Neural cell (in vitro differentiated cells): ENCODE measurements around the gene KASH5. TPM values are rescaled to one million over a fixed set of nuclear protein-coding genes. Genes with fewer than 3 reads are reported as not detected.

Experiments used
- H2AFZ ChIP-seq: fragments of 200-600, 300-800 bp; sonication (generic), shearing (Covaris generic); 2 replicates; pipeline ENCODE4 v1.6.0; 2014; ENCODE audit warnings: low read depth, mild to moderate bottlenecking, antibody characterized with exemption, low read length, moderate library complexity
- H3F3A ChIP-seq: fragments of 200-600 bp; shearing (Covaris generic); 2 replicates; pipeline ENCODE4 v1.6.1; 2016; ENCODE audit warnings: mild to moderate bottlenecking, moderate library complexity, mixed read lengths, antibody characterized with exemption, low read length; ENCODE audit not compliant: insufficient read depth, poor library complexity, severe bottlenecking
- H3K27ac ChIP-seq: fragments of 200-600, 300-800 bp; sonication (generic), shearing (Covaris generic); 2 replicates; pipeline ENCODE4 v1.5.1; 2014; ENCODE audit warnings: mild to moderate bottlenecking, low read length, moderate library complexity
- H3K27me3 ChIP-seq: fragments of 300-800, 200-600 bp; sonication (generic), shearing (Covaris generic); 2 replicates; pipeline ENCODE4 v1.6.0; 2014; ENCODE audit warnings: mild to moderate bottlenecking, low read depth, low read length, moderate library complexity; ENCODE audit not compliant: insufficient read depth
- H3K36me3 ChIP-seq: fragments of 300-800, 200-600 bp; sonication (generic), shearing (Covaris generic); 2 replicates; pipeline ENCODE4 v1.5.1; 2014; ENCODE audit warnings: mild to moderate bottlenecking, antibody characterized with exemption, low read length, moderate library complexity; ENCODE audit not compliant: insufficient read depth
- H3K4me2 ChIP-seq: fragments of 300-800, 200-600 bp; sonication (generic), shearing (Covaris generic); 2 replicates; pipeline ENCODE4 v1.6.0; 2014; ENCODE audit warnings: mild to moderate bottlenecking, low read length
- H3K4me3 ChIP-seq: fragments of 300-800, 200-600 bp; sonication (generic), shearing (Covaris generic); 2 replicates; pipeline ENCODE4 v1.5.1; 2014; ENCODE audit warnings: mild to moderate bottlenecking, low read length, moderate library complexity
- H3K79me2 ChIP-seq: fragments of 200-600 bp; shearing (Covaris generic); replicated peaks from 2 replicates; pipeline ENCODE4 v1.6.0; 2014; ENCODE audit warnings: mild to moderate bottlenecking, low read length, moderate library complexity; ENCODE audit not compliant: insufficient read depth
- H3K9ac ChIP-seq: fragments of 300-800, 200-600 bp; sonication (generic), shearing (Covaris generic); 2 replicates; pipeline ENCODE4 v1.6.1; 2016; ENCODE audit warnings: mild to moderate bottlenecking, low read length, mixed read lengths
- H3K9me2 ChIP-seq: fragments of 200-600 bp; shearing (Covaris generic); 2 replicates; pipeline ENCODE4 v1.6.1; 2016; ENCODE audit warnings: mild to moderate bottlenecking, low read length, mixed read lengths; ENCODE audit not compliant: insufficient read depth
- H3K9me3 ChIP-seq: fragments of 200-600, 300-800 bp; sonication (generic), shearing (Covaris generic); 2 replicates; pipeline ENCODE4 v1.6.1; 2016; ENCODE audit warnings: mild to moderate bottlenecking, mixed run types, low read length, moderate library complexity, mixed read lengths
- H4K20me1 ChIP-seq: fragments of 200-600 bp; shearing (Covaris generic); 2 replicates; pipeline ENCODE4 v1.6.1; 2016; ENCODE audit warnings: mild to moderate bottlenecking, mixed run types; ENCODE audit not compliant: insufficient read depth
- EP300 ChIP-seq: fragments of 450-650 bp; conservative IDR thresholded peaks from 2 replicates; pipeline ENCODE4 v1.6.1; 2014; ENCODE audit warnings: antibody characterized with exemption, mild to moderate bottlenecking, moderate library complexity; ENCODE audit not compliant: poor library complexity, severe bottlenecking
- EZH2 ChIP-seq: fragments of 200-600, 300-800 bp; shearing (Covaris generic), sonication (generic); IDR thresholded peaks from 2 replicates; pipeline ENCODE4 v1.6.1; 2014; ENCODE audit warnings: antibody characterized with exemption, low read length, borderline replicate concordance, mild to moderate bottlenecking; ENCODE audit not compliant: insufficient read depth, poor library complexity, severe bottlenecking
- MXI1 ChIP-seq: fragments of 450-650 bp; conservative IDR thresholded peaks from 2 replicates; pipeline ENCODE4 v1.6.1; 2014; ENCODE audit warnings: antibody characterized with exemption, mild to moderate bottlenecking; ENCODE audit not compliant: poor library complexity, severe bottlenecking
- POLR2AphosphoS5 ChIP-seq: IDR thresholded peaks from 2 replicates; pipeline ENCODE4 v1.6.1; 2012
- RAD21 ChIP-seq: fragments of 450-650 bp; conservative IDR thresholded peaks from 2 replicates; pipeline ENCODE4 v1.6.1; 2014; ENCODE audit warnings: antibody characterized with exemption, mild to moderate bottlenecking, moderate library complexity
- REST ChIP-seq: IDR thresholded peaks from 2 replicates; pipeline ENCODE4 v1.6.1; 2012; ENCODE audit warnings: borderline replicate concordance
- SMC3 ChIP-seq: fragments of 450-650 bp; conservative IDR thresholded peaks from 2 replicates; pipeline ENCODE4 v1.6.1; 2014; ENCODE audit warnings: antibody characterized with exemption, mild to moderate bottlenecking, moderate library complexity; ENCODE audit not compliant: poor library complexity
- TAF1 ChIP-seq: IDR thresholded peaks from 2 replicates; pipeline ENCODE4 v1.6.1; 2012; ENCODE audit warnings: low read depth
- polyA plus RNA-seq: library from polyadenylated mRNA; depleted of rRNA; stranded (reverse); fragments of >200 nt; gene quantifications from 2 replicates; pipeline ENCODE4 v1.2.3, GENCODE V29; 2014
- TF ChIP-seq, protein P1 (sequence below): fragments of 450-650 bp; IDR thresholded peaks from 2 replicates; pipeline ENCODE4 v1.5.1; 2014; ENCODE audit warnings: antibody characterized with exemption, mild to moderate bottlenecking, moderate library complexity; ENCODE audit not compliant: poor library complexity, severe bottlenecking

KASH5 gene
- polyA plus RNA-seq, 1 donor from 2014 or later, result 0.11 TPM

- Histone ChIP-seq H3K27me3 (no peaks in the 10 kb centered on the region), H3K79me2 (no peaks in the 10 kb centered on the region), H3K9me2 (no peaks in the 10 kb centered on the region), H2AFZ (no peak overlapping the region), H3F3A (no peaks in the 10 kb centered on the region), H3K4me2 (no peak overlapping the region), H3K36me3 (no peaks in the 10 kb centered on the region), H3K9ac (no peak overlapping the region), H3K9me3 (no peaks in the 10 kb centered on the region), H3K4me3 (no peak overlapping the region), H3K27ac (no peak overlapping the region), H4K20me1 (no peaks in the 10 kb centered on the region)
- TF ChIP-seq REST (no peak), EZH2 (no peak), EP300 (no peak), SMC3 (no peak), MXI1 (no peak), RAD21 (no peak), POLR2AphosphoS5 (no peak), TAF1 (no peak)
- TF ChIP-seq, protein P1, sequence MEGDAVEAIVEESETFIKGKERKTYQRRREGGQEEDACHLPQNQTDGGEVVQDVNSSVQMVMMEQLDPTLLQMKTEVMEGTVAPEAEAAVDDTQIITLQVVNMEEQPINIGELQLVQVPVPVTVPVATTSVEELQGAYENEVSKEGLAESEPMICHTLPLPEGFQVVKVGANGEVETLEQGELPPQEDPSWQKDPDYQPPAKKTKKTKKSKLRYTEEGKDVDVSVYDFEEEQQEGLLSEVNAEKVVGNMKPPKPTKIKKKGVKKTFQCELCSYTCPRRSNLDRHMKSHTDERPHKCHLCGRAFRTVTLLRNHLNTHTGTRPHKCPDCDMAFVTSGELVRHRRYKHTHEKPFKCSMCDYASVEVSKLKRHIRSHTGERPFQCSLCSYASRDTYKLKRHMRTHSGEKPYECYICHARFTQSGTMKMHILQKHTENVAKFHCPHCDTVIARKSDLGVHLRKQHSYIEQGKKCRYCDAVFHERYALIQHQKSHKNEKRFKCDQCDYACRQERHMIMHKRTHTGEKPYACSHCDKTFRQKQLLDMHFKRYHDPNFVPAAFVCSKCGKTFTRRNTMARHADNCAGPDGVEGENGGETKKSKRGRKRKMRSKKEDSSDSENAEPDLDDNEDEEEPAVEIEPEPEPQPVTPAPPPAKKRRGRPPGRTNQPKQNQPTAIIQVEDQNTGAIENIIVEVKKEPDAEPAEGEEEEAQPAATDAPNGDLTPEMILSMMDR, result no peak
Measured at GRCh38 chr19:49340865-49341718, 47.0 kb upstream of the KASH5 start.

GRCh38 chr19:49342291-49342721 lies 45.7 kb upstream of the KASH5 start:
- Histone ChIP-seq H3K9ac (no peak overlapping the region), H3K4me3 (no peak overlapping the region), H3F3A (no peaks in the 10 kb centered on the region), H2AFZ (no peak overlapping the region), H3K79me2 (no peaks in the 10 kb centered on the region), H3K27me3 (no peaks in the 10 kb centered on the region), H3K27ac (no peak overlapping the region), H4K20me1 (no peaks in the 10 kb centered on the region), H3K36me3 (no peaks in the 10 kb centered on the region), H3K9me3 (no peaks in the 10 kb centered on the region), H3K4me2 (no peak overlapping the region), H3K9me2 (no peaks in the 10 kb centered on the region)
- TF ChIP-seq POLR2AphosphoS5 (no peak), EP300 (no peak)
